ENCODE measurements around the gene KCNMA1.
"Not testable (repeated sequence)": the region's sequence is repeated elsewhere in the genome, so short reads cannot be mapped to it uniquely, and the experiment has no call there.

The KCNMA1 gene

GRCh38 chr10:77582710-77583115, 54.9 kb downstream of the KCNMA1 start:
- H3K36me3 ChIP-seq (ENCODE audit: insufficient read depth, low read length) = no peaks in the 10 kb centered on the region
- H3K4me1 ChIP-seq (ENCODE audit: insufficient read depth, low read length) = peaks cover 4% of the 10 kb centered on the region; the same call in 1 of the 2 replicates
- no peaks in the 10 kb centered on the region for H3K9me3 ChIP-seq (ENCODE audit: control insufficient read depth, insufficient read depth, low read length)
- H3K9ac ChIP-seq (ENCODE audit: low read depth, low read length) = no peak overlapping the region

- Histone ChIP-seq H3K36me3 (ENCODE audit: insufficient read depth, low read length) (no peaks in the 10 kb centered on the region), H3K4me1 (ENCODE audit: insufficient read depth, low read length) (no peaks in the 10 kb centered on the region), H3K9me3 (ENCODE audit: control insufficient read depth, insufficient read depth, low read length) (no peaks in the 10 kb centered on the region), H3K9ac (ENCODE audit: low read depth, low read length) (no peak overlapping the region)
These were observed 55.9 kb downstream of the KCNMA1 start for GRCh38 chr10:77581738-77582137.

GRCh38 chr10:77580482-77580881, 57.1 kb downstream of the KCNMA1 start:
- Histone ChIP-seq H3K9me3 (ENCODE audit: control insufficient read depth, insufficient read depth, low read length) (no peaks in the 10 kb centered on the region), H3K4me1 (ENCODE audit: insufficient read depth, low read length) (no peaks in the 10 kb centered on the region), H3K36me3 (ENCODE audit: insufficient read depth, low read length) (no peaks in the 10 kb centered on the region), H3K9ac (ENCODE audit: low read depth, low read length) (no peak overlapping the region)

GRCh38 chr10:77578583-77579227, 58.9 kb downstream of the KCNMA1 start:
- Histone ChIP-seq H3K9ac (ENCODE audit: low read depth, low read length) (no peak overlapping the region), H3K36me3 (ENCODE audit: insufficient read depth, low read length) (no peaks in the 10 kb centered on the region), H3K9me3 (ENCODE audit: control insufficient read depth, insufficient read depth, low read length) (no peaks in the 10 kb centered on the region), H3K4me1 (ENCODE audit: insufficient read depth, low read length) (no peaks in the 10 kb centered on the region)

- no peaks in the 10 kb centered on the region for H3K4me1 ChIP-seq (ENCODE audit: insufficient read depth, low read length)
- no peaks in the 10 kb centered on the region for H3K9me3 ChIP-seq (ENCODE audit: control insufficient read depth, insufficient read depth, low read length)
- no peak overlapping the region for H3K9ac ChIP-seq (ENCODE audit: low read depth, low read length)
- H3K36me3 ChIP-seq (ENCODE audit: insufficient read depth, low read length) = no peaks in the 10 kb centered on the region
These were observed 59.9 kb downstream of the KCNMA1 start for GRCh38 chr10:77577666-77578229.

GRCh38 chr10:77576444-77577032, 61.1 kb downstream of the KCNMA1 start:
- Histone ChIP-seq H3K4me1 (ENCODE audit: insufficient read depth, low read length) (no peaks in the 10 kb centered on the region), H3K9ac (ENCODE audit: low read depth, low read length) (no peak overlapping the region), H3K36me3 (ENCODE audit: insufficient read depth, low read length) (no peaks in the 10 kb centered on the region), H3K9me3 (ENCODE audit: control insufficient read depth, insufficient read depth, low read length) (no peaks in the 10 kb centered on the region)

- Histone ChIP-seq H3K4me1 (ENCODE audit: insufficient read depth, low read length) (no peaks in the 10 kb centered on the region), H3K9me3 (ENCODE audit: control insufficient read depth, insufficient read depth, low read length) (no peaks in the 10 kb centered on the region), H3K36me3 (ENCODE audit: insufficient read depth, low read length) (no peaks in the 10 kb centered on the region), H3K9ac (ENCODE audit: low read depth, low read length) (no peak overlapping the region)
These were observed 61.6 kb downstream of the KCNMA1 start for GRCh38 chr10:77576007-77576367.

GRCh38 chr10:77575271-77576006, 62.2 kb downstream of the KCNMA1 start:
- H3K4me1 ChIP-seq (ENCODE audit: insufficient read depth, low read length) = no peaks in the 10 kb centered on the region
- no peaks in the 10 kb centered on the region for H3K9me3 ChIP-seq (ENCODE audit: control insufficient read depth, insufficient read depth, low read length)
- H3K36me3 ChIP-seq (ENCODE audit: insufficient read depth, low read length) = no peaks in the 10 kb centered on the region
- H3K9ac ChIP-seq (ENCODE audit: low read depth, low read length) = no peak overlapping the region

- H3K9ac ChIP-seq (ENCODE audit: low read depth, low read length) = no peak overlapping the region
- H3K36me3 ChIP-seq (ENCODE audit: insufficient read depth, low read length) = no peaks in the 10 kb centered on the region
- H3K9me3 ChIP-seq (ENCODE audit: control insufficient read depth, insufficient read depth, low read length) = no peaks in the 10 kb centered on the region
- H3K4me1 ChIP-seq (ENCODE audit: insufficient read depth, low read length) = no peaks in the 10 kb centered on the region
These were observed 63.2 kb downstream of the KCNMA1 start for GRCh38 chr10:77574438-77574837.

GRCh38 chr10:77572520-77572919, 65.1 kb downstream of the KCNMA1 start:
- not testable (repeated sequence) for H3K36me3 ChIP-seq (ENCODE audit: insufficient read depth, low read length); H3K9ac ChIP-seq (ENCODE audit: low read depth, low read length); H3K9me3 ChIP-seq (ENCODE audit: control insufficient read depth, insufficient read depth, low read length); H3K4me1 ChIP-seq (ENCODE audit: insufficient read depth, low read length)

GRCh38 chr10:77571490-77571889, 66.1 kb downstream of the KCNMA1 start:
- H3K9ac ChIP-seq (ENCODE audit: low read depth, low read length) = no peak overlapping the region
- no peaks in the 10 kb centered on the region for H3K9me3 ChIP-seq (ENCODE audit: control insufficient read depth, insufficient read depth, low read length)
- no peaks in the 10 kb centered on the region for H3K36me3 ChIP-seq (ENCODE audit: insufficient read depth, low read length)
- peaks cover 6% of the 10 kb centered on the region for H3K4me1 ChIP-seq (ENCODE audit: insufficient read depth, low read length)

GRCh38 chr10:77566914-77567566, 70.6 kb downstream of the KCNMA1 start:
- H3K36me3 ChIP-seq (ENCODE audit: insufficient read depth, low read length) = no peaks in the 10 kb centered on the region

GRCh38 chr10:77566236-77566635, 71.4 kb downstream of the KCNMA1 start:
- H3K4me1 ChIP-seq (ENCODE audit: insufficient read depth, low read length) = peaks cover 33% of the 10 kb centered on the region
- no peaks in the 10 kb centered on the region for H3K36me3 ChIP-seq (ENCODE audit: insufficient read depth, low read length)
- no peak overlapping the region for H3K9ac ChIP-seq (ENCODE audit: low read depth, low read length)
- no peaks in the 10 kb centered on the region for H3K9me3 ChIP-seq (ENCODE audit: control insufficient read depth, insufficient read depth, low read length)

More at GRCh38 chr10:77566914-77567566, 70.6 kb downstream of the KCNMA1 start:
- H3K4me1 ChIP-seq (ENCODE audit: insufficient read depth, low read length) = peaks cover 33% of the 10 kb centered on the region
- no peak overlapping the region for H3K9ac ChIP-seq (ENCODE audit: low read depth, low read length)
- no peaks in the 10 kb centered on the region for H3K9me3 ChIP-seq (ENCODE audit: control insufficient read depth, insufficient read depth, low read length)

- H3K9ac ChIP-seq (ENCODE audit: low read depth, low read length) = no peak overlapping the region
- H3K36me3 ChIP-seq (ENCODE audit: insufficient read depth, low read length) = no peaks in the 10 kb centered on the region
- no peaks in the 10 kb centered on the region for H3K9me3 ChIP-seq (ENCODE audit: control insufficient read depth, insufficient read depth, low read length)
- peaks cover 33% of the 10 kb centered on the region for H3K4me1 ChIP-seq (ENCODE audit: insufficient read depth, low read length)
These were observed 72.0 kb downstream of the KCNMA1 start for GRCh38 chr10:77565590-77566023.
